GM12874 (cell line): ENCODE measurements around the gene ZNF831.

Source experiments
- CTCF ChIP-seq: IDR thresholded peaks from 2 replicates; pipeline ENCODE4 v1.5.1; 2011; ENCODE audit warnings: low read depth, mild to moderate bottlenecking, control low read depth, low read length, moderate library complexity; ENCODE audit not compliant: insufficient read depth

The ZNF831 gene

GRCh38 chr20:59134182-59134581 is 29.4 kb upstream of the ZNF831 start:
- no peak for TF ChIP-seq CTCF

- TF ChIP-seq CTCF: no peak
These were observed 28.5 kb upstream of the ZNF831 start for GRCh38 chr20:59135093-59135492.

GRCh38 chr20:59136027-59136426 is 27.6 kb upstream of the ZNF831 start:
- no peak for TF ChIP-seq CTCF

- TF ChIP-seq CTCF: no peak
These were observed 26.1 kb upstream of the ZNF831 start for GRCh38 chr20:59137532-59137931.

GRCh38 chr20:59138114-59138748 is 25.4 kb upstream of the ZNF831 start:
- no peak for TF ChIP-seq CTCF

- TF ChIP-seq CTCF: no peak
These were observed 23.6 kb upstream of the ZNF831 start for GRCh38 chr20:59139998-59140397.

- TF ChIP-seq CTCF: no peak
These were observed 21.6 kb upstream of the ZNF831 start for GRCh38 chr20:59141818-59142581.
